DMS 273 treated with DMSO at 0.1 percent for 48 hours (cell line): ENCODE measurements around the gene NPTX1.

Experiments
- DNase-seq: peaks from one replicate; lab custom pipeline; 2025; lab: John Stamatoyannopoulos, UW

Gene NPTX1

DNA sequence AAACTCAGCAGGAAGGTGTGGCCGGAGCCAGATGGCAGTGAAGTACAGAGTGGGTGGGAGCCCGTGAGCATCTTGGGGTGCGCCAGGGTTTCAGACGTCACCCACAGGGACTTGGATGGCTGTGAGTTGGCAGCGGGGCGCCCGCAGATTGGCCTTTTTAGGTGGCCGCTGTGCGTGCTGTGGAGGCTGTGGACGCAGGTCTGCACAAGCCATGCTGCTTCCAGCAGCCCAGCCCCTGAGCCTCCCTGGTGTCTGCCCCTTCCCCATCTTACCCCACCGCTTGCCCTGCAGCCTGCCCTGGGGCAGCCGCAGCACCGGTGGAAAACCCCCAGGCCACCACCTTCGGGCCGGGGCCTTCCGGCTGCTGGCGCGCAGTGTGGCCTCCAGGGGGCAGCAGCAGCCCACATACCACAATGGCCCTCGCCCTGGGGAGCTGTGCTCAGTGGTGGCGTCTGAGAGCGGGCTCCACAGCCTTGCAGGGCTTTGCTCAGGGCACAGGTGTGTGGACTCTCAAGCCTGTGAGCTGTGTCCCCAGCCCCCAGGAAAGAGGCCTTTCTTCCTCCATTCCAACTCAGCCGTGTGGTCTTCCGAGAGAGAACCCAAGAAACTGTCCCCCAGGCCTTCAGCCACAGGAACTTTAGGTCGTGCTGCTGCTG lies 49.6 kb downstream of the NPTX1 start:
- no peak for DNase-seq

- DNase-seq, result no peak
These were observed 50.5 kb downstream of the NPTX1 start for GRCh38 chr17:80425835-80426426.

GRCh38 chr17:80424878-80425765 lies 51.3 kb downstream of the NPTX1 start:
- DNase-seq, result no peak

- DNase-seq, result no peak
These were observed 52.1 kb downstream of the NPTX1 start for GRCh38 chr17:80424261-80424660.

DNA sequence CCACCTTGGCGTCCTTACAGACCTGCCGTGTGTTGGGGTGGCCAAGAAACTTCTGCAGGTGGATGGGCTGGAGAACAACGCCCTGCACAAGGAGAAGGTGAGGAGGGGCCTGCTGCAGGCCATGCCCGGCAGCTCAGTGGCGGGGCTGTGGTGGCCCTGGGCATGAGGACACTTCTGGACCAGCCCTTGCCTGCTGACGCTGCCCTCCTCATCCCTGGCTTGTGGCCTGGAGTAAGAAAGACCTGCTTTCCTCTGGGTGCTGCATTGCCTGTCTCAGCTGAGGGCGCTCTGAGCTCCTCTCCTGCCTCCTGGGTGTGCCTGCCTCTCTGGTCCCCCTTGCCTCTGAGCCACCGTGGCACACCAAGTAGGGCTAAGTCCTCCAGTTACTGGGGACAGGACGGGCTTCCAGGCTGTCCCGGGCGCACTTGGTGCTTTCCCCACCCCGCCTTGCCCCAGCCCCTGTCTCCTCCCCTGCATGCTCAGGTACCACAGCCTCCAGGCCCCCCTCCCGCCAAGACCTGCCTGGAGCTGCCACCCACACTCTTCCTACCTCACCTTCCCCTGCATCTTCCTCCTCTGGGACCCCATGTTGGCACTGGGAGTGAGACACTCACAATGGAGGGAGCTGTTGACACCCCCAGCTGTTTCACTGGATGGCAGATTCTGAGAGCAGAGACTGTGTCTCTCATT lies 52.7 kb downstream of the NPTX1 start:
- DNase-seq, result no peak

GRCh38 chr17:80422981-80423380 lies 53.4 kb downstream of the NPTX1 start:
- DNase-seq, result no peak

- DNase-seq, result no peak
These were observed 54.1 kb downstream of the NPTX1 start for GRCh38 chr17:80422276-80422675.

DNA sequence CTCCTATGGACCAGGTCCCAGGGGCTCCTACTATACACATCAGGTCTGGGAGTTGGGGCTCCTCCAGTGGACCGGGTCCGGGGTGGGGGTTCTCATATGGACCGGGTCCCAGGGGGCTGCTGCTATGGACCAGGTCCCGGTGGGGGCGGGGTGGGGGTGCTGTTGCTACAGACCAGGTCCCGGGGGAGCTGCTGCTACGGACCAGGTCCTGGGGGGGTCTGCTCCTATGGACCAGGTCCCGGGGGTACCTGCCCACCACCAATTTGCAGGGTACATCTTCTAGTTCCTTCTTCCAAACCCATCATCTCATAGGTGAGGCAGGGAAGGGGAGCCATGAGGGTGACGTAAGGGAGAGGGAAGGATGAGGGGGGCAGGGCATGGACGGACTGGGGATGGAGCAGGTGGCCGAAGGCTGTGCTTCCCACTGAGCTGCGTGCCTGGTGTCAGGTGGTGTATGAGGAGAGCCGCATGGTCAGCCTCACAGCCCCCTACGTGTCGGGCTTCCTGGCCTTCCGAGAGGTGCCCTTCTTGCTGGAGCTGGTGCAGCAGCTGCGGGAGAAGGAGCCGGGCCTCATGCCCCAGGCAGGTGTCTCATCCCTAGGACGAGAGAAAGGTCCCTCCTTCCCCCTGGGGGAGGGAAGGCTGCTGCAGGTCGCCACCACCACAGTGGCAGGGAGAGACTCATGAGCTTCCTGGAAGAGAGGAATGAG lies 54.9 kb downstream of the NPTX1 start:
- no peak for DNase-seq

GRCh38 chr17:80419255-80419654 lies 57.2 kb downstream of the NPTX1 start:
- no peak for DNase-seq

GRCh38 chr17:80418589-80418988 lies 57.8 kb downstream of the NPTX1 start:
- no peak for DNase-seq
